Stimulated activated CD4-positive, alpha-beta T cell treated with anti-CD3 and anti-CD28 coated beads, Interleukin-1b, Interleukin-23, amount 100 ng/mL, for 4 hours (primary cell): ENCODE data around the gene PSME2.

Experiments used
- DNase-seq, 2 donors: peaks; one replicate each; pipeline ENCODE4 v3.0.0-alpha.2; 2020; ENCODE audit warnings: low read depth in 2 of 2

Gene PSME2

DNA sequence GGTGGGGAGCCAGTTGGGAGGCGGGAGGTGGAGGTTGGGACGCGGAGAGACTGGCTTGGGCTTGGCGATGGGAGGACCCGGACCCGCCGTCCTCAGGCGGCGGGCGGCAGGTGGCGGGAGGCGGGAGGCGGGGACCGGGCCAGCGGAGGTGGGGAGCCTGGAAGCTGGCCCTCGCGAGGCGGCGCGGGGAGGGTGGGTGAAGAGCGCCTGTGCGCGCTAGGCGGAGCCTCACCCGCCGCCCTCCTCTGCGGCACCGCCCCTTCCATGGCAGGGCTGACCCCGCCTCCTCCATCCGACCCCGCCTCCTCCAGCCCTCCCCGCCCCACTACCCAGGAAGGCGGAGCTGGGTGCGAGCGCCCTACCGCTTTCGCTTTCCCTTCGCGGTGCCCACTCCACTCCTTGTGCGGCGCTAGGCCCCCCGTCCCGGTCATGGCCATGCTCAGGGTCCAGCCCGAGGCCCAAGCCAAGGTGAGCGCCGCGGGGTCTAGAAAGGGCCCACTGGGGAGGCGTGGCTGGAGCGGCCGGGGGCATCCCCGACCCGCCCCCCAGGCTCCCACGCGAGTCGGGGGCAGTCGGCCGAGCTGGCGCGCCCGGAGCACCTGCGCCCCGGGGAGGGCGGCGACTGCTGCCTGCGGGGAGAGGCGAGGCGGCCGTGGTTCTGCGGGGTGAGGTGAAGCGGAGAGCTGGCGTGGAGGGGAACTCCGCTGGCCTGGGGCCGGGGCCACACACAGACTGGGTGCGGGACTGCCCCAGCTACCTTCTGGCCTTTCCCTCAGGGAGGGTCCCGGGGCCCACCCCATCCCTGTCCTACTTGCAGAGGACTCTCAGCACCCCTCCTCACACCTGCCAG is 10.4 kb downstream of the PSME2 start, which contains the start of gene PSME1:
TSS of gene PSME1 (plus strand) at position 361 of the 850 bp plus-strand sequence. CDS start at position 430, 69 bp downstream.
- peak; percentile 94 for DNase-seq

DNA sequence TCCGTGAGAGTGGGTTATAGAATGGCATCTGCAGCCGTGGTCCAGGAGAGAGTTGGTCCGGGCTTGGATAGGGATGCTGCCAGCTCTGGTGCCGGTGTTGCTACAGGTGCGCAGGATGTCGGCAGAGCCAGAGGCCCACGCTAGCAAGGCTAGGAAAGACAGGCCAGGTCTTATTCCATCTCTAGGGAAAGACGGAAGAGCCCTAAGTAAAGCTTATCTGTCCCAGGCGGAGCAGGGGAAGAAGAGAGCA is 10.9 kb downstream of the PSME2 start:
- no peak for DNase-seq

DNA sequence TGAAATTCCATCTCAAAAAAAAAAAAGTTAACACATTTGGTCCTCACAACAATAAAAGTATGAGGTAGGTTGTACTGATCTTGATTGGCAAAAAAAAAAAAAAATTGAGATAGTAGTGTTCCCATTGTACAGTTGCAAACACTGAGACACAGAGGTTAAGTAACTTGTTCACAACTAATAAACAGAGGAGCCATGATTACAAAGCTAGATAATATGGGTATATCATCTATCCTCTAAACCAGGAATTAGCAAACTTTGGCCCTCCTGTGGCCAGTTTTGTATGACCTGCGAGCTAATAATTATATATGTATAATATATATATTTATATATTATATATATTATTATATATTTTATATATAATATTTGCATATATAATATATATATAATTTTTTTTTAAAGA is 12.7 kb downstream of the PSME2 start:
- no peak for DNase-seq

DNA sequence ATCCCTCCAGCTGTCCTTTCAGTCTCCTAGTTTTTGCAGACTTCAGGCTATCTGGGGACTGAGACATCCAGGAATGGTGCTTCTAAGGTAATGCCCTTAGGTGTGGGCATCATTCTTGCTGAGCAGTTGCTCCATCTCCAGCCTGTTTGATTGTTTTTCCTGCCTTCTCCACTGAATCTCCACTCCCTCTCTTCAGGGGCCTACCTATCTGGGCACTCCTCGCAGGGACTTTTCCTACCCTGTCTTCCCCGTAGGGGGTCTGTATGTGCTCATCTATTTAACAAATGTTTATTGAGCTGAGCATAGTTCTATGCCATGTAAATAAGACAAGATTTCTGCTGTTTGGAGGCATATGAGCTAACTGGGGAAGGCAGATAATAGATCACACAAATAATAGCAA is 13.4 kb downstream of the PSME2 start:
- no peak for DNase-seq

DNA sequence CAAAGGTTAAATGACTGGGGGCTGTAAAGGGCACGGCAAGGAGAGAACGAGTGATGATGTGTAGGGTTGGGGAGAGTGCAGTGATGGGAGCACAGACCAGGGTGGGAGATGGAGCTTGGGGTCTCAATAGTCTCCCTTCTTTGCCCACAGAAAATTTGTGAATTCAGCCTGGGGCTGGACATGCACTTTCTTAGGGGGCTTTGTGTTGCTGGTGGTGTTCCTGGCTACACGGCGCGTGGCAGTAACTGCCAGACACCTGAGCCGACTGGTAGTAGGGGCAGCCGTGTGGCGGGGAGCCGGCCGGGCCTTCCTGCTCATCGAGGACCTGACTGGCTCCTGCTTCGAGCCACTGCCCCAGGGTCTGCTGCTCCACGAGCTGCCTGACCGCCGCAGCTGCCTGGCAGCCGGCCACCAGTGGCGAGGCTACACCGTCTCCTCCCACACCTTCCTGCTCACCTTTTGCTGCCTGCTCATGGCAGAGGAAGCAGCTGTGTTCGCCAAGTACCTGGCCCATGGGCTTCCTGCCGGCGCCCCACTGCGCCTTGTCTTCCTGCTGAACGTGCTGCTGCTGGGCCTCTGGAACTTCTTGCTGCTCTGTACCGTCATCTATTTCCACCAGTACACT is 14.2 kb downstream of the PSME2 start:
- peak in 1 of 2 donors; percentile 27 for DNase-seq

DNA sequence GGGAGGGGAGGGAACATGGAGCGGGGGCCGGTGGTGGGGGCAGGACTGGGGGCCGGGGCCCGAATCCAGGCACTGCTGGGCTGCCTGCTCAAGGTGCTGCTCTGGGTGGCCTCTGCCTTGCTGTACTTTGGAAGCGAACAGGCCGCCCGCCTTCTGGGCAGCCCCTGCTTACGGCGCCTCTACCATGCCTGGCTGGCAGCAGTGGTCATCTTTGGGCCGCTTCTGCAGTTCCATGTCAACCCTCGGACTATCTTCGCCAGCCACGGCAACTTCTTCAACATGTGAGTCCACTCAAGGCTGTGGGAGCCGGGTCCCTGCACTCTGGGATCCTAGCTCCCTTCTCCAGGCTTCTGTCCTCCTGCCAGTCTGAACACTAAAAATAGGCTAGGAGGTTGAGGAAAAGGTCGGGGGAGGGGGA is 14.9 kb downstream of the PSME2 start:
- no peak for DNase-seq

DNA sequence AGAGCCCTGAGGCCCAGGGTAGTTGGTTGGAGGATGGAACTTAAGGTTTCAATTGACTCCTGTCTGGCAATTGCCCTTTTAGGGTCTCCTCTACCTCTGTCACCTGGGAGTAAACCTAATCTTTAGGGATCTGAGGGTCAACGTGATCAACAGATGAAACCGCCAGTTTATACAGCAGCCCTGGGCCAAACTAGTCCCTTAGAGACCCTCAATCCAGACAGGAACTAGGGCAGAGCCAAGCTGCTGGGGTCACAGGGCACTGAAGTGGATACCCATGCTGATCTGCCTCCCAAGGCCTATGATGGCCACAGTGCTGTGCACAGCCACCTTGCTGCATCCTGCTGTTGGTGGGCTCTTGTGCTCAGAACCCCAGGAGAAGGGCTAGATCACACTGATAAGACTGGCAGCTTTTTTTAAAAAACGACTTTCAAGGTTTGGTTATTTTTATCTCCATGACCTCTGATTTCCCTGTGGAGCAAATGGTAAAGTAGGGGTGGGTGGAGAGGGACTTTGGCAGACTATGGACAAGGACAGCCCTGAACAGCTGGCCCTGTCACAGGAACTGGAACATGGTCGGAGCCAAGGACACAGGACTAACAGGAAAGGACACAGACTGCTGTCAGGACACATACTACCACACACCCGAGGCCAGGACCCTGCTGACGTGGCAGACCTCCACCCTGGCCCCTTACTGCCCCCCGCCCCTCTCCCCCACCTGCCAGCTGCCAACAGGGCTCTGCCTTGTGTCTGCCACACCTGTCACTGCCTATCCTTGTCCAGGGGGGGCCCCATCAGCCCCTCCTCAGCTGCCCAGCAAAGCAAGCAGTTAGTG is 15.5 kb downstream of the PSME2 start:
- no peak for DNase-seq

DNA sequence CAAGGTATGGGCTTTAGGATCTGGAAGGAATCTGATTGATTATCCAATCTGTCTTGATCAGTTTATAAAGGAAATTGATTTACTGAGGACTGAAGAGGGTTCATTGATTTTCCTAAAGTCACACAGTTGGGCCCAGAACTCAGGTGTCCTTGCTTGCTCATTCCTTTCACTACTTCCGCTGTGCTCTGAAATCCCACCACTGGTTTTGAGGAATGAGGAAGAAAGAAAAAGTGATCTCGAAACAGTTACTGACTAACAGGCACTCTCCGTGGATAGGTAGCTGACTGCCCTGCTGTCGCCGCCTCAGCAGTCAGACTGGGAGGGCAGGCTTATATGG is 16.1 kb downstream of the PSME2 start, which contains the start of gene FITM1:
TSS of gene FITM1 (plus strand) at position 280 of the 337 bp plus-strand sequence. CDS start 905 bp downstream, outside the sequence.
- DNase-seq: no peak

DNA sequence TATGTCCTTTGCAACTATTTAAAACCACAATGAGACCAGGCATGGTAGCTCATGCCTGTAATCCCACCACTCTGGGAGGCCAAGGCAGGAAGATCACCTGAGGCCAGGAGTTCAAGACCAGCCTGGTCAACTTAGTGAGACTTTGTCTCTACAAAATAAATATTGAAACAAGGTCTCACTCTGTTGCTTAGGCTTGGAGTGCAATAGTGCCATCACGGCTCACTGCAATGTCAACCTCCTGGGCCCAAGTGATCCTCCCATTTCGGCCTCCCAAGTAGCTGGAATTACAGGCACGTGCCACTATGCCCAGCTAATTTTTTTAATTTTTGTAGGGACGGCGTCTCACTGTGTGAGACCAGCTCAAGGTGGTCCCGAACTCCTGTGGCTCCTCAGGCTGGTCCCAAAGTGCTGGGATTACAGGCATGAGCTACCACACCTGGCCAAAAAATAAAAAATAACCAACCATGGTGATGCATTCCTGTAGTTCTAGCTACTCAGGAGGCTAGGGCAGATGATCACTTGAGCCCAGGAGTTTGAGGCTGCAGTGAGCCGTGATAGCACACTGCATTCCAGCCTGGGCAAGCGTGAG is 16.9 kb downstream of the PSME2 start:
- no peak for DNase-seq

DNA sequence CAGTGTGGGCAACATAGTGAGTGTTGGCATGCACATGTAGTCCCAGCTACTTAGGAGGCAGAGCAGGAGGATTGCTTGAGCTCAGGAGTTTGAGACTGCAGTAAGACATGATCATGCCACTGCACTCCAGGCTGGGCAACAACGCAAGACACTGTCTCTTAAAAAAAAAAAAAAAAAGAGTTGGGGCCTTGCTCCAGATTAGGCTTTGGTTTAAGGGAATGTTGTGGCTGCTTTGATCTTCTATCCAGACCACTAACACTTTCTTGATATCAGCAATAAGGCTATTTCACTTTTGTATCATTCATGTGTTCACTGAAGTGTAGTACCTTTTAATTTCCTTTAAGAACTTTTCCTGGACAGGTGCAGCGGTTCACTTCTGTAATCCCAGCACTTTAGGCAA is 18.7 kb downstream of the PSME2 start:
- DNase-seq: no peak

DNA sequence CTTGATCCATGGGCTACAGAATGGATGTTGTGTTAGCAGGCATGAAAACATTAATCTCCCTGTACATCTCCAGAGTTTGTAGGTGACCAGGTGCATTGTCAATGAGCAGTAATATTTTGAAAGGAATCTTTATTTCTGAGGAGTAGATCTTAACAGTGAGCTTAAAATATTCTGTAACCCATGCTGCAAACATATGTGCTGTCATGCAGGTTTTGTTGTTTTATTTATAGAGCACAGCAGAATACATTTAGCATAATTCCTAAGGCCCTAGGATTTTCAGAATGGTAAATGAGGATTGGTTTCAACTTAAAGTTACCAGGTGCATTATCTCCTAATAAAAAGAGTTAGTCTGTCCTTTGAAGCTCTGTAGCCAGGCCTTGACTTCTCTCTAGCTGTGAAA is 19.5 kb downstream of the PSME2 start:
- DNase-seq: no peak

DNA sequence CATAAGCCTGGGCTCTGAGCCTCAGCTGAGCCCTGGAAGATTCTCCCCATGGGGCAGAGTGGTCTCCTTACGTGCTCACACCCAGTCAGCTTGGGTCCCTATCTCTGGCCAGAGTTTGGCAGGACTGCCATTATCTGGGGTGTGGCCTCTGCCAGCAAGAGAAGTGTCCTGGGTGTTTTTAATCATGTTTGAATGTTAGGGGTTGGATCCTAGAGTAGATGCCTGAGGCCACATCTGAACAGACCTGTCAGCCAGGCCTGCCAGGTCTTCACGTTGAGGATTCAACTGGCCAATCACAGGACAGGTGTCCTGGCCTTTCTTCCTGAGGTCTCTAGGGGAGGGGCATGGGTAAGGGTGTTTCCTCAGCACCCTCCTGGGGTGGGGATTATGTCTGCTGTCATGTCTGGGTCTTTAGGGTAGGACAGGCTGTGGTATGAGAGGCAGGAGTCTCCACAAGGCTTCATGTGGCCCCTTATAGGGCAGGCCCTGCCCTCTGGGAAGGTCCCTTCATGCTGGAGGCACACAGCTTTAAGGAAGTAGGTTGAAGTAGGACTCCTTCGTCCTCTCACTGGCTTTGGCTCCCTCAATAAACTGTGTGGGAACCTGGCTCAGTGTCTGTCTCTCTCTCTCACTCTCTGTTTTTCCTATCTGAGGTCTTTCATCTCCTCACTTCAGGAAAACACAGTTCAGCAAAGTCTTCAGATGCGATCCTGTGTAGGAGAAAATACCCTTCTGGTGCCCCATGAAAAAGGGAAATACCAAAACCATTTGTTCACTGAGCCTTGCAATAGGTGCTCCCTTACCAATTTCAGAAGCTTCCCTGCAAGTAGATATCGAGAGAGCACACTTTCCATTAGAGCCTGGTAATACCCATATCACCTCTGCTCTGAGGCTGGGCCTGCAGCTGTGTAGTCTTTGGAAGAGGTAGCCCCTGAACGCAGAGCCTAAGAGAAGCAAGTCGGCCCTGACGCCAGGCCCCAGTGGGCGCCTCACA is 22.7 kb downstream of the PSME2 start:
- no peak for DNase-seq

DNA sequence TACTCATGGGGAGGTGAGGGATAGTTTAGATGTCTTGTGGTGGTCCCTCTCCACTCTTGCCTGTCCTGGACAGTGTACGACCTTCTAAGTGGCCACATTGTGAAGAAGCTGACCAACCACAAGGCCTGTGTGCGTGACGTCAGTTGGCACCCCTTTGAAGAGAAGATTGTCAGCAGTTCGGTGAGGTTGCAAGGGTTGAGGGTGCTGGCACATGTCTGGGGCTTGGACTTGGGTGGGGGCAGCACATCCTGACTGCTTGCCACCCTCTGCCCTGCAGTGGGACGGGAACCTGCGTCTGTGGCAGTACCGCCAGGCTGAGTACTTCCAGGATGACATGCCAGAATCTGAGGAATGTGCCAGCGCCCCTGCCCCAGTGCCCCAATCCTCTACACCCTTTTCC is 23.5 kb downstream of the PSME2 start:
- no peak for DNase-seq

DNA sequence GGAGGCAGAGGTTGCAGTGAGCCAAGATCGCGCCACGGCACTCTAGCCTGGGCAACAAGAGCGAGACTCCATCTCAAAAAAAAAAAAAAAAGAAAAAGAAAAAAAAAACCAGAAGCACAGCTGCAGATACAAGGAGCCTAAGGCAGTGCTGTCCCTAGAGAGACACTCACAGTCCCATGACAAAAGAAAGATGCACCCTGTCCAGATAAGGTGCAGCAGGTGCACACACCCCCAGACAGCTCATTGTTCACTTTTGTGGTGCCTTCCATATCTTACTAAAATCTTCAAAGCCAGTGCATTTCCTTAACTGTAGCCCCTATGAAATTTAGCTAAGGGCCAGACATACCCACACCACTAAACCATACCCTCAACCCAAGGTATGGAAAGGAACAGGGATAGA is 24.0 kb downstream of the PSME2 start:
- DNase-seq: no peak

DNA sequence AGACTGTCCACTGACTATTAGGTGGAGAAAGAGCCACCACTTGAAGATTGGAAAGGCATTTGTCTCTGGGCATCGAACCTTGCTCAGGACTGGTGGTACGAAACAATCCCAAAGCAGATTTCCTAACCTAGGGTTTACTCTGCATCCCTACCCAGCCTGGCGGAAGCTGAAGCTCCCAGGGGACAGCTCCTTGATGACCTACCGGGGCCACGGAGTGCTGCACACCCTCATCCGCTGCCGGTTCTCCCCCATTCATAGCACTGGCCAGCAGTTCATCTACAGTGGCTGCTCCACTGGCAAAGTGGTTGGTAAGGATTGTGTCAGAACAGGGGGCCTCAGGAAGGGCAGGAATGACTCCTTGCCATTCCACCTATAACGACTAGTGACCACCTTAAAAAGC is 25.2 kb downstream of the PSME2 start:
- no peak for DNase-seq

DNA sequence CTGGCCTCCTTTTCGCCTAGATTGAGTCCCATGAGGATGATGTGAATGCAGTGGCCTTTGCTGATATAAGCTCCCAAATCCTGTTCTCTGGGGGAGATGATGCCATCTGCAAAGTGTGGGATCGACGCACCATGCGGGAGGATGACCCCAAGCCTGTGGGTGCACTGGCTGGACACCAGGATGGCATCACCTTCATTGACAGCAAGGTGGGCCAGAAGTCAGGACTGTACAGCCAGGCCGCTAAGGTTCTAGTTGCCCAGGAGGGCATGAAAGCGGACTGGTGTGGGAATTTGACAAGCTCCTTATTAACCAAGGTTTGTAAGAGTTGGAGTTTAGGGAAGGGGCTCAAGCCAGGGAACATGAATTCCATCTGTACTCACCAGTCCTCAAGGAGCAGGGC is 26.7 kb downstream of the PSME2 start:
- DNase-seq: no peak

DNA sequence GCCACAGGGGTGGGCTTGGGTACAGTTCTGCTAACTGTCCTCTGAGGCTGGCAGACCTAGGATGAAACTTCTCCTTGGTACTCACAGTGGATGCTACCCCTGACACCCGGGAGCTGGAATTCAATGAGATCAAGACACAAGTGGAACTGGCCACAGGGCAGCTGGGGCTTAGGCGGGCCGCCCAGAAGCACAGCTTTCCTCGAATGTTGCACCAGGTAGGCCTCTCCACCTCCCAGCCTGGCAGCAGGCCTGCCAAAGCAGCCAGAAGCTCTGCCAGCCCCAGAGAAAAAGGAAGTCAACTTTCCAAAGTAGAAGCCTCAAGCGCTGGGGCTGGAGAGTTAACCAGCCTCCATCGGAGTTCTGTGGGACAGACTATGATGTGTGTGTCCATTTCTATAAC is 29.2 kb downstream of the PSME2 start:
- no peak for DNase-seq

DNA sequence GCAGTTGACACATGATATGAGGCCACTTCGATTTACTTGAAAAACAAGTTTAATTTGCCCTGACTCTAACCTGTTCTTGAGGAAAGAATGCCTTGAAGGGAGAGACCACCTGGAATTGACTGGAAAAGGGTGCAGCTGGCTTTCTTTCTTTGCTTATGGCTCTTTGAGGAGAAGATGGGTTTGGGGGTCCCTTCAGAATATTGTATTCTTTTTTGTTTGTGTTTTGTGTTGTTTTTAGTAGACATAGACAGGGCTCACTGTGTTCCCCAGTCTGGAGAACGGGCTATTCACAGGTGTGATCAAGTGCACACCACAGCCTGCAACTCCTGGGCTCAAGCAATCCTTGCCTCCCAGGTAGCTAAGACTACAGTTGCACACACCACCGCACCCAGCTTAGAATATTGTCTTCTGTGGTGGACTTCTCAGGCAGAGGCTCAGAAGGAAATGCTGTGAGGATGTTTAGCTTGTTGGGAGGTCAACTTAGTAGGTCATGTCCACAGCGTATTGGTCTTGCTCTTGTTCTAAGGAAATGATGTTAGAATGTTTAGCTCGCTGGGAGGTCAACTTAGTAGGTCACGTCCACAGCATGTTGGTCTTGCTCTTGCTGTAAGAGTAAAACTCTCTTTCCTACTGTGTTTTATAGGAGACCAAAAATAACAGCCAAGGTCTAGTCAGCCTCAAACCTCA is 30.1 kb downstream of the PSME2 start:
- DNase-seq: no peak

DNA sequence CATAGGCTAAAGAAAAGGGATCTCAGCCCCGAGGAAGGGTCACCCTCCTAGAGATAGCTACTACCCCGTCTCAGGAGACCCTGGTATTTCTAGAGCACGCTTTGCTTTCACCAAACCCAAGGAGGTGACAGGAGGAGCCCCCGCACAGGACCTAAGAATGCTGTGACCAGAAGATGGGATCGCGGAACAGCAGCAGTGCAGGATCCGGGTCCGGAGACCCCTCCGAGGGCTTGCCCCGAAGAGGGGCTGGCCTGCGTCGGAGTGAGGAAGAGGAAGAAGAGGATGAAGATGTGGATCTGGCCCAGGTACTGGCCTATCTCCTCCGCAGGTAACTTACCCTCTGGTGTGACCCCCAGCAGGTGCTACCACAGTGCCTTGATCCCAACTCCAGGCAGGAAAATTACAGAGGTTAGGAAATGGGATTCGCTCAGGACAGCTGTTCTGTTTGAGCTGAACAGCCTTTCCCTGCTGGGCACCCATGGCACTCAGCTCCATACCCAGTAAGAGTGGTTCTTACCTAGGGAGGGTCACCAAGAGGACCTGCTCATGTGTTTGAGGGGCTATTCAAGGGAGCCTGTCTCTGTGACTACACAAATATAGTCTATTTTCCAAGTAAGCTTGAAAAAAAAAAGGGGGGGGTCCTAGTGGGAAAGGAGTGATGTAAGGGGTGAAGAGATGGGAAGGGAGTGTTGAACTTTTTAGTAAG is 30.8 kb downstream of the PSME2 start:
- no peak for DNase-seq
